ENCODE results near the gene SASH1.
A peak's percentile ranks its signal among the peaks of the same experiment; 100 is the strongest.

Gene SASH1

GRCh38 chr6:148432462-148433195, 90.0 kb downstream of the SASH1 start:
- DNase-seq (ENCODE audit: low read depth) = no peak

- peak; percentile 88 for DNase-seq (ENCODE audit: low read depth)
Observed at GRCh38 chr6:148435386-148435785, 92.7 kb downstream of the SASH1 start.

GRCh38 chr6:148436466-148436865, 93.8 kb downstream of the SASH1 start:
- DNase-seq (ENCODE audit: low read depth) = no peak

- DNase-seq (ENCODE audit: low read depth) = peak; percentile 83
Observed at GRCh38 chr6:148438632-148439031, 96.0 kb downstream of the SASH1 start.

- no peak for DNase-seq (ENCODE audit: low read depth)
Observed at GRCh38 chr6:148440016-148440415, 97.4 kb downstream of the SASH1 start.

GRCh38 chr6:148440877-148441453, 98.3 kb downstream of the SASH1 start:
- peak; percentile 98 for DNase-seq (ENCODE audit: low read depth)

GRCh38 chr6:148441454-148441911, 98.8 kb downstream of the SASH1 start:
- peak; percentile 70 for DNase-seq (ENCODE audit: low read depth)

- no peak for DNase-seq (ENCODE audit: low read depth)
Observed at GRCh38 chr6:148443798-148444560, 101.3 kb downstream of the SASH1 start.

- no peak for DNase-seq (ENCODE audit: low read depth)
Observed at GRCh38 chr6:148445116-148445515, 102.5 kb downstream of the SASH1 start.

- peak; percentile 71 for DNase-seq (ENCODE audit: low read depth)
Observed at GRCh38 chr6:148445620-148446019, 103.0 kb downstream of the SASH1 start.

- no peak for DNase-seq (ENCODE audit: low read depth)
Observed at GRCh38 chr6:148446681-148447080, 104.0 kb downstream of the SASH1 start.

- DNase-seq (ENCODE audit: low read depth) = no peak
Observed at GRCh38 chr6:148447521-148448230, 105.0 kb downstream of the SASH1 start.

GRCh38 chr6:148448369-148449012, 105.9 kb downstream of the SASH1 start:
- no peak for DNase-seq (ENCODE audit: low read depth)

- DNase-seq (ENCODE audit: low read depth) = no peak
Observed at GRCh38 chr6:148450866-148451265, 108.2 kb downstream of the SASH1 start.

GRCh38 chr6:148451690-148452089, 109.1 kb downstream of the SASH1 start:
- no peak for DNase-seq (ENCODE audit: low read depth)

GRCh38 chr6:148452876-148453275, 110.2 kb downstream of the SASH1 start:
- no peak for DNase-seq (ENCODE audit: low read depth)

GRCh38 chr6:148453906-148454305, 111.3 kb downstream of the SASH1 start:
- no peak for DNase-seq (ENCODE audit: low read depth)

GRCh38 chr6:148455225-148455624, 112.6 kb downstream of the SASH1 start:
- DNase-seq (ENCODE audit: low read depth) = peak; percentile 47

GRCh38 chr6:148455674-148456558, 113.3 kb downstream of the SASH1 start:
- no peak for DNase-seq (ENCODE audit: low read depth)

GRCh38 chr6:148457137-148457842, 114.7 kb downstream of the SASH1 start:
- DNase-seq (ENCODE audit: low read depth) = peak; percentile 57

Measured in amniotic epithelial cell (primary cell).